Right forelimb (tissue), 1 donor: ENCODE measurements around the gene URB2.

Source experiments
- DNase-seq: peaks from one replicate; pipeline ENCODE4 v3.0.0-alpha.2; 2018

The URB2 gene

DNA sequence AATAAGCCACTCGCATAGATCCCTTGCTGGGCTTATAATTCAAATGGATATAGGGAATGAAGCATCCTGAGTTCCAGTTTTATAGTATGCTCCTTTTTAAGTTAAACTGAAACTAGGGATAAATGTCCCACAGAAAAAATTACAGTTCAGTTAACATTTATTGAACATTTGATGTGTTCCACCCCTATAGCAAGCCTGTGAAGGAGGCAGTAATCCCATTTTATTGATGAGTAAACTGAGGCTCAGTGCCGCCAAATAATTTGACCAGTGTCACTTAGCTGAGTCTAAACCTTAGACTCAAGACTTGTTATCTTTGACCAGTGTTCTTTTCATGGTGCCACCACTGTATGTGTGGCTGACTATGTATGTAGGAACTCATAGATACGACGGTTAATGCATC is 22.4 kb downstream of the URB2 start:
- no peak for DNase-seq

DNA sequence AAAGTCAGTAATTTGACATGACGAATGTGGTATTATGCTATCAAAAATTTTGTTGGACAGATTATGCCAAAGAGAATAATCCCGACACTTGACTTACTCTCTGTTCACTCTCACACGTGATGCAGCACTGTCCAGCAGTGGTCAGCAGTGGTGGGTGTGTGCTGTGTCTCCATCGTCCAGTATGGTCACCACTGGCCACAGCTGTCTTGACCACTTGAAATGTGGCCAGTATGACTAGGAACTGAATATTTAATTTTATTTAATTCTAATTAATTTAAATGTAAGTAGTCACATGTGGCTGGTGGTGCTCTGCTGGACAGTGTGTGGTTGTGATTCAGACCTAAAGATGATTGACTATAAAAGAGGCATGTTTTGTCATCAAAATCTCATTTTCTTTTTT is 24.0 kb downstream of the URB2 start:
- DNase-seq = no peak

DNA sequence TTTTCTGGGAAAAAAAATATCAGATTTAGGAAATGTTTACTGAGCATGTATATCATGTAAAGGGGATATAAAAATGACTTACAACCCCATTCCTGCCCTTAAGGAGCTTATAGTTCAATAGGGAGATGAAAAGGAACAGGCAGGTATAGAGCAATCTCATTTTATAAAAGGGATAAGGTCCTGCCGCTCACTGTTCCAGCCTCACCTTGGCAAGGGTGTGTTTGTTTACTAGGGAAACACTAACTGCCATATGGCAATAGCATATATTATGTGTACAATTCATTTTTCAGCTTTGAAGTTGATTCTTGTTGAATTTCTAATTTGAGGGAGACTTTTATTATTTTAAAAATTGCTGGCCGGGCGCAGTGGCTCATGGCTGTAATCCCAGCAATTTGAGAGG is 25.5 kb downstream of the URB2 start:
- DNase-seq = no peak

DNA sequence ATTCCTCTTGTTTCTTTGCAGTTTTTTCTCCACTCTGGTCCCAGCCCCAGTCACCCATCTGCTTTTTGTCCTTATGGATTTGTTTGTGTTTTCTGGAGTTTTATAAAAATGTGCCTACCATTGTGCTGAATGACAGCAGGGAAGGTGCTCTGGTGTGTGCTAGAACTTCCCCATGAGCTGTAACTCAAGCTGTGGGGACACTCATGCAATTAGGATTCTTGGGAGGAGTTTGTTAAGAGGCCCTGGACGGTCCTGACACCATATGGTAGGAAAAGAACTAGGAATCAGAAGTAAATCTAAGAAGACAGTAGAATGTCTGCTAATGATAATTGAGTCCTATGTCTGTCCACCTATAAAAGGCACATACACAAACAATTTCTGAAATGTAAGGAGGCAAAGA is 27.4 kb downstream of the URB2 start:
- no peak for DNase-seq

DNA sequence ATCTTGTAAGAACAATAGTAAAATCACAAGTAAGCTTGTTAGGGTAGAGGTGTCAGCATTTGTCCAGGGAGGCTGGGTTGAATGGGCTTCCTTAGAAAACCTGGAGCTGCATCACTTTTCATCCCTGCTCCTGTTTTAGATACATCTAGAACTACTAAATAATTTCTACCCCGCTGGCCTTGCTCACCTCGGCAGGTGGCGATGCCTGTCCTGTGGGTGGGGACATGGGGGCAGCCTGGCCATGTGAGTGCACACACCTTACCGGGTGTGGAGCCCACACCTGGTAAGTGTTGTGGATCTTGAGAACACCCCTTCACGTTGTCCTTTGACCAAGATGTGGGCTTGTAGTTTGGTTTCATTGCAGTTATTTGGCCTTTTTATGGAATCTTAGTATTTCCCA is 29.7 kb downstream of the URB2 start:
- no peak for DNase-seq

DNA sequence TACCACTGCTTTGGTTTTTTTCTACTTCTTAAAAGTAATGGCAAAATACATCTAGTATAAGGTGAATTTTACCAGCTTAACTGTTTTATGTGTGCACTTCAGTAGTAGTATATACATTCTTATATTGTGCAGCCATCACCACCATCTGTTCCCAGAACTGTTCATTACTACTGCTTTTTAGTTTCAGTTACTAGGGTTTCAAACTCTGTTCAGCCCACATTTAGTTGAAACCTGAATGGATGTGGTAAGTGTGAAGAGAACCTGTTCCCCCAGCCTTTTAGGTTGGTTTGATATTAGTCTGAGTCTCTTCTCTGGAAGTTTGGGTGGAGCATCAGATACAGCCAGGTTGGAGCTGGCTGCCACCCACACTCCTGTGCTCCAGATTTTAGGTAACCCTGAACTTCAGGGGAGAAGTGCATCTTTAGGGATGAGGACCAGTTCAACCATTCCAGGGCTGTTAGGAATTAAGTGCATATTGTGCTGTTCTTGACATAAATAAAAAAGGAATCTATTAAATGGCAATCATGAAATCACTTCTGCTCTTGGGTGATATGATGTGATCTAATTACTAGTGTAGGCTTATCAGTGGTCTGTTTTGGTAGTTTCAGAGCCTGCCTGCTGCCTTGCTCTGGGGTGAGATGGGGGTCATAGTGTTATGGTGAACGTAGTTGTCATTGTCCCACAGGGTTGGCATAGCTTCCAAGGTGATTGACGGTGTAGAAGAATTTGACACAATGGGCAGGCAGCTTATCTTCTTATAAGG is 32.1 kb downstream of the URB2 start:
- DNase-seq = no peak

DNA sequence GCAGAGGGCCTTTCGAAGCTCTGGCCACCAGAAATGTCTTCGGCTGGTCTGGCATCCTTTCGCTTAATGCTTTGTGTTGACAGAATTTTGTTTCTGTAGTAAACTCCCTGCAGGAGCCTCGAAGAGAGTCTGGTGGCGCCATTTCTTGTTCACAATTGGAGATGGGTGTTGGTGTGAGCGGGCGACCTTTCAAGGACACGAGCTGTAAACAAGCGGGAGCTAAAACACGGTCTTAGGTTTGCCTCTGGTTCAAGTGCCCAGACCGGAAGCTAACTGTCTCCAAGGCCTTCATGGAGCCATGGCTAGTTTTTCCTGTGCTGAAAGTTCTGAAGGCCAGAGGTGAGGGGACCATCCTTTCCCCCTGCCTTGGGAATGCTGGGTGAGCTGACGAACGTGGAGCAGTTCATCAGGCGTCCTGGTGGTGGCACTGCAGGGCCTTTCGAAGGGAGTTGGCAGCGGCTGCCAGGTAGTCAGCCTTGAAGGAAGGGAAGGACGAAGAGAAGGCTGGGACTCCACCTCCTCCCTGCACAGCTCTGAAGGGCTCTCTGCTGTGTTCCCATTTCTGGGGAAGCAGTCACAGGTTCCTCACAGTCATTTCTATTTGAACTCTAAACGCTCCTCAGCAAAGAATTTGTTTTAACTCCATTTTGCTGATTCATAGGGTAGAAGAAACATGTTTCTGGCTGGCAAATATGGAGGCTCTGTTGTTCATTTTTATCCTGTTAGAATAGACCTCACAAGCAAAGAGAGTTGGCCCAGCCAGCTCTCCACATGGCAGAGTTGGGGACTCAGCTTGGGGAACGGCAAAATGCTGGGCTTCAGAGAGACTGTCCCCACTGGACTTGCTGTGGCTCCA is 35.2 kb downstream of the URB2 start:
- DNase-seq = peak; percentile 80

DNA sequence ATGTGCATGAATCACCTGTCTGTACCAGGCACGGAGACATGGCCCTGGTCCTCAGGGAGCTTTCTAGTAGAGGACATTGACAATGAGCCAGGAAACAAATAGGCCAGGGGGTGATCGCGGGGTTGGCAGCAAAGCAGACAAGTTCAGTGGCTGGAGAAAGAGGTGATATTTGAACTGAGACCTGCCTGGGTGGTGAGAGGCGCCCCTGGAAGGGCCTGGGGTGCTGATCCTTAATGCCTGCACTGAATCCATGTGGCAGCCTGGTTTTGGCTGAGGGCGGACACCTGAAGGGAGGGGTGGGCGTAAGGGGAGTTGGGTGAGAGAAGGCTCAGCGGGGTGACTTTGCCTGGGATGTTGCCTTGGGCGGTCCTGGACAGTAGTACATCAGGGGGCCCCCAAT is 35.9 kb downstream of the URB2 start:
- no peak for DNase-seq

DNA sequence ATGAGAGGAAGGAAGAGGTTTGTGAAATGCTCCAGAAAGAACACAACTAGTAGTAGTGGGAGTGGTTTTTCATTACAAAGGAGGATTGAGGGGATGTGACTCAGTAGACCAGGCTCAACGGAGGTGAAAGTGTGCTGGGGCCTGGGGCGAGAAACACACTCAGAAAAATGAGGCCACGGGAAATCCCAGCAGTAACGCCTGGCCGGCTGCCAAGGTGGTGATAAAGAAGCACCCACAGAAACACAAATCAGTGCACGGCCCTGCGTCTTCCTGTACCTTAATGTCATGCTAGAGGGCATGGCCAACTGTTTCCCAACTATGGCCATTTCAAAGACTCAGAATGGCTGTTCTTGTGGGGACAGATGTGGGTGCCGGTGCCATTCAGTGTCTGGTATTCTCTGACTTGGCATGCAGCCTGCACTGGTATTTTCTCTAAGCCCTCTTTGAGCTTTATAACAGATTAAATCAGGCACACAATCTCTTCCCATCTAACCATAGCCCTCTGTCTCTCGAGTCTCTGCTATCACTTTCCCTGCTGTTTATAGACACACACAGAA is 38.2 kb downstream of the URB2 start:
- DNase-seq = no peak

DNA sequence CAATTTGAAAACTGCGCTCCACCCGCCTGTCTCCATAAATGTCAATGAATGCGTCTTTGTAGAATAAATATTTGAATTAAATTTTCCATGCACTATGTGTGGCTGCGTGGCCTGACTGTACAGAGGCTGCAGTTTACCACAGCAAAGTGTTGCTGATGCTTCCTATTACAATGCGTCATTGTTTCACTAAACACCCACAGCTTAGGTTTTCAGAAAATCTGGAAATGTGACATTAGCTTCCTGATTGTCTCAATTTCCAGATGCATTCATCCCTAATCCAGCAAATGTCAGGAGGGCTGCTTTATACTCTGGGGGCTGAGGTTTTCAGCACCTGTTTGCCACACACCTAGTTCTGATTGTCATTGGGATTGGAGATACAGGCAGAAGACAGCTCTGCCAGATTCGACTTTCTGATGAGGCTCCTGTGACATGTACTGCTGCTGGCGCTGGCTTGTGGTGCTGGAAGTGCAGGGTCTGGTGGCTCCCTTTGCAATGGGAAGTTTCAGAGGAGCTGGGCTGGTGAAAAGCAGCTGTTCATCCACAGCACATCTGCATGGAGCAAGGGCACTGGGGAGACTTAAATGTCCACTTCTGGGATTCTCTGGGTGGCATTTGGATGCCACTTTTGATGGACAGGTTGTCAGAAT is 40.0 kb downstream of the URB2 start:
- no peak for DNase-seq

DNA sequence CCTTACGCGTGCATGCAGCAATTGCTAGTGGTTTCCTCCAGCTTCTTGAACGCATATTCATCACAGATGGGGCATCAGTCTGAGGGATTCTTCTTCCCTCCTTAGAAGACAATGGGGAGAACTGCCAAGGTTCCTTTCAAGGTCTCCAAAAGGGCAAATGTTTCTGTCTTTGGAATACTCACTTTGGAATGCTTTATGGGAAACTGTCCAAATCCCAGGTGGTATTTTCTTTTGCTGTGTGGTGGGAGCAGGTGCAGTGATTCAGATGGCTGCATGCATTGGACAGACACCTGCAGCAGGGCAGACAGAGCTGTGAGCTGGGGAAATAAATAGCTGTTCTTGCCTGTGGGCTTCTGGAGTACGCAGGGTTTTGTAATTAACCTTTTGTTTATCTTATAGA is 40.5 kb downstream of the URB2 start:
- DNase-seq = no peak

DNA sequence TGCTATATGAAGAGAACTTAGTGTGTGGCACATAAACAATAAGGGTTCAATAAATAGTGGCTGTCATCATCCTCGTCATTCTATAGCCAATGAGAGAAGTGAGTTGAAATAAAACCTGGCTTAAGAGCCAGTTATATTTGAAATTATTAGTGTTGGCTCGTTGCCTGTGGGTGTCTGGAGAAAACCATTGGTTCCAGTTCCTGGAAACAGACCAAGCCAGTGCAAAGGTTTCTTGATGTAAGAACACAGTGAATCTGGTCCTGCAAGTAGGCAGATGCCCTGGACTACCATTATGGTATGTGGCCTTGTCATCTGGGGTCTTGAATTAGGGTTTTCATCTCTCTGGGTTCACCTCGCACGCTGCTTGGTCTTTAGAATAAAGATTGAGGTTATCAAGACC is 43.3 kb downstream of the URB2 start:
- DNase-seq = no peak

DNA sequence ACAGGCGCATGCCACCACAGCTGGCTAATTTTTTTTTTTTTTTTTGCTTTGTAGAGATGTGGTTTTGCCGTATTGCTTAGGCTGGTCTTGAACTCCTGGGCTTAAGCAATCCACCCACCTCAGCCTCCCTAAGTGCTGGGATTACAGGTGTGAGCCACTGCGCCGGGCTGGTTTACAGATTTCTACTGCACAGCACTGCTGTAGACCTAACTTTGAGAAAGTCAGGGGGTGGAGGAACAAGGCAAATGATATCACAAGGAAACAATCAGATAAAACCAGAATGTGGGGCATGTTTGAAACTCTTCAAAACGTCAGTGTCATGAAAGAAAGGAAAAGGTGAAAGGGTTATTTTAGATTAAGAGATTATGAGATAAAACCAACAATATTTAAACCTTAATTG is 45.3 kb downstream of the URB2 start:
- DNase-seq = no peak

DNA sequence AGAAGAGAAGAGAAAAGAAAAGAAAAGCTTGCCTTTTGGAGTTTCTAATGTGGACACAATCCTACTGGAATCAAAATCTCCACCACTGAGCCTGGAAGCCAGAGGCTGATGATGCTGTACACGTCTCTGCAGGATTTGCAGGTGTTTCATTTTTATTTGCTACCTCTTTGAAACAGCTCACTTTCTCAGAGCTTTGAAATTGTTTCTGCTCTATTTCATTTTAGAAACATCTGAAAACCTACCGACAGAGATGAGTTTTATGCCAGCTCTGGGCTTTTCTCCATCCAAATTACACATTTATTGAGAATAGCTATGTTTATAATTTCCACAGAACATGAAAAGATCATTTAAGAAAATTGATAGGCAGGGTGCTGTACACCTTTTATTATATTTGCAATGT is 46.2 kb downstream of the URB2 start:
- no peak for DNase-seq

DNA sequence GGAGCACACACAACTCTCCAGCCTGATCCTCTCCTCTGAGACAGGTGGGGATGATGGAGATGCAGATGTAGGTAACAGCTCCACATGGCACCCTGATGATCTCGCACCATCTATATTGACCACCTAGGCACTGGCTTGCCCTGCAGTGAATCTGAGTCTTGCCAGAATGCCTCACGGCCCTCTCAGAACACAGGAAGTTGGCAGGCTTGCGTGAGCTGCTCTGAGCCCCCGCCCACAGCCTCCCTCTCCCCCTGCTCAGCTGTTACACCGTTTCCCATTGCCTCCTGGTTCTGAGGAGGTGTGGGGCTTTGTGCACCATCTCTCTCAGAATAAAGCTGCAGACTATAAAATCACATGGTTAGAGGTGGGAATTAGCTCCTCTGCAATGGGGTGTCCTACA is 48.0 kb downstream of the URB2 start:
- DNase-seq = no peak

DNA sequence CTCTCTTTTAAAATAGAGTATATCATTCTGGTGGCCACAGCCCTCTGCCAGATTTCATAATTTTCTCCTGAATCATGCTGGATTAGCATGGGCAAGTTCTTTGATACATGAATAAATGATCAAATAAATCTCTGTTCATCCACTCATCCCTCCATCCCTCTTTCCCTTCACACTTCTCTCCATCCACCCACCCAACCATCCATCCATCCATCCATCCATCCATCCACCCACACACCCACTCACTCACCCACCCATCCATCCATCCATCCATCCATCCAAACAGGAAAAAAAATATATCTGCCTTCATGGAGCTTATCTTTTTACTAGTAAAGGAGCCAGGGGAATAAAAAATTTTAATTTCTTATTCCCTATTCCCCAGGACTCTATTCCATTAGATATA is 49.3 kb downstream of the URB2 start:
- no peak for DNase-seq

DNA sequence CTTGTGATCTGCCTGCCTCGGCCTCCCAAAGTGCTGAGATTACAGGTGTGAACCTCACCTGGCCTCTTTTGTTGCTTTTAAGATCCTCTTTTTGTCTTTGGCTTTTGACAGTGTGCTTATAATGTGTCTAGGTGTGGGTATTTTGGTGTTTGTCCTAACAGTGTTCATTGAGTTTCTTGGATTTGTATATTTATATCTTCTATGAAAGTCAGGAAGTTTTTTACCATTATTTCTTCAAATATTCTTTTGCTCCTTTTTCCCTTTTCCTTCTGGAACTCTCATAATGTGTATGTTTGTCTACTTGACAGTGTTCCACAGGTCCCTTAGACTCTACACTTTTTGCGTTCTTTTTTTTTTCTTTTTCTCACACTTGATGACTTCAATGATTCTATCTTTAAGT is 59.1 kb downstream of the URB2 start:
- DNase-seq = no peak

DNA sequence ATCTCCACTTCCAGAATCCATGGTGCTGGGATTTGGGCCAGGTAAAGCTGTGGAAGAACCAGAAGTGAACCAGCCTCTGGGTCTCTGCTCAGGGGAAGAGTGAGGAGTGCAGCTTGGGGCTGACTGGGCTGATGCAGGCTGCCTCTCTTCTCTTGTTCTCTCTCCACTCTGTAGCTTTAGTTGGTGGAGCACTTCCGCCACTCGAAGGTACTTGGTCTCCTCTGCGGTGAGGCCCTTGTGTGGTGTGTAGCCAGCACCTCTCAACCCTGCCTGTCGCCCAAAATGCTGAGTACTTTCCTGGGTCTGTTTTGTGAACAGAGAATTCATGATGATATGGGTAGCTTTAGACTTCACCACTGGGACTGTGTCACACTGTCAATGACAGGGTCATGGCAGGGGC is 63.2 kb downstream of the URB2 start:
- DNase-seq = no peak

DNA sequence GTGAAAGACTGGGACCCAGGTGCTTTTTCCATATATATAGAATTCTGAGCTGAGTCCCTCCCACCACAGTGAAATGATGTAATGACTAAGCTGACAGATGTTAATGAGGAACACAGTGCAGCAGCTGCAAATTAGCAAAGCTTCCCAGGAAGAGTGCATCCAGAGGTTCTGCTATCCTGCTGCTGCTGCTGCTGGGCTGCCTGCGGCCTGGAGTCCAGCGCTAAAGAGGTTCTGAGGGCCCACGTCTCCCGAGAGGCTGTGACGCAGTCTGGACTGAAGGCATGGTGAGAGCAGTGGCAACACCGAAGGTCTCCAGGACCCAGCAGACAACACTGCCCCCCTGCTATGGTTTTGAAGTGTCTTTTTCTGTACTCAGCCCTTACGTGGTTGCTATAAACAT is 63.9 kb downstream of the URB2 start:
- DNase-seq = no peak

DNA sequence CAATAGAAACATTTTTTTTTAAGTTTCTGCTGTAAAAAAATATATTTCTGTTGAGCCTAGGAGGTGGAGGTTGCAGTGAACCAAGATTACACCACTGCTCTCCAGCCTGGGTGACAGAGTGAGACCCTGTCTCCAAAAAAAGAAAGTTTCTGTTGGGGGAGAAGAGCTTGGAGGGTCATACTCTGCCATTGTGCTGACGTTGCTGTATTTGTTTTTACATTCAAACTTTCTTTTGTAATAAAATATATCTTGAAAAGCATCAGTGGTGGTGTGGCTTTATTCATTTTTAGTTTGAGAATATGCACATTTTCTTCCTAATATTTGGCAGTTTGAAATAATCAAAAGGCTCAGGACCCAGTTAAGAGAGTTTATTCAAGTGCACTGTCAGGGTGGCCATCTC is 64.6 kb downstream of the URB2 start:
- DNase-seq = no peak

DNA sequence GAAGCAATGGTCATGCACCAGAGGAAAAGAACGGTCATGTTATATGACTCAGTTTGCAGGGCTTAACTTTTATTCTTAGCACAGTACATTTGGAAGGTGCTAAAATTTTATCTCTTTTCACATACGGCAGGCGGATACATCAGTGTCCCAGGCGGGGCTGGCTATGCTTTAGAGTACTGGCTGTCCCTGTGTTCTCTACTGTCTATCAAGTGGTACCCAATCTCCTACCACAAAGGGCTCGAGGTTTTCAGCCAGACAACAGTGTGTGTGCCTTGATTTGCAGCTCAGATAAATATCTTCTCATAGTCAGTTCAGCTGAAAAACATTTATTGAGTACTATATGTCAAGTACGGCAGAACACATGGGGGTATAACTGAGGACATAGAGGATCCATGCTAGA is 65.3 kb downstream of the URB2 start:
- no peak for DNase-seq

DNA sequence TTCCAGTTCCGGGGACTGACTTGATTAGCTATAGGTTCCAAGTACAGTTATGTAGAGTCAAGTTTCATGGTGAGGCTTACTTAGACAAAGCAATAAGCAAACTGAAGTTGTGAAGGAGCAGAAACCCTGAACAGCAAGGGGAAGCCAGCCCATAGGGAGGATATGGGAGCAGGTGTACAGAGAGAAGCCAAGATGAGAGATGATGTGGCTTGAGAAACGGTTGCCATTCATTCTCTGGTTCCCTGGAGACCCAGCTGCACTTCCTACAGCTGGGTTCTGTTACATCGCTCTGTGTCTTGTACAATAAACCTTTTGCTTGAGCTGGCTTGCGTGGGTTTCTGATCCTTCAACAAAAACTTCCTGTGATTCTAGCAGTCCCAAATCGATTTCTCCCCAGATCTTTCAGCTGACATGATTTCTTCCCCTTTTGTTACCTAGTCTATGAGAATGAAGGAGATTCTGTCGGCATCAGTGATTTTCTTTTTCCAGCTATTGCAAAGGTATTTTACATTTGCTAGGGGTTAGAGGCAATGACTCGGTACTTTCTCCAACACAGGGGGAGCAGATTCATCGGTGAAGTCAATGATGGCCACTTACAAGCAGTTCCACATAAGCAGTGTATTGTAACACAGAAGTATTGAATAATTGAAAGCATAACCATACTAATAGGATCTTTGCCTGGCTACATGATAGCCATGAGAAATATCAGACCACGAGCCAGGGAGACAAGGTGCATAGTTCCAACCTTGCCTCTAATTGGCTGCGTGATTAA is 67.3 kb downstream of the URB2 start:
- no peak for DNase-seq
